CD4-positive, alpha-beta T cell treated with Interleukin-10 for 1 hour (primary cell): ENCODE measurements around the gene VAC14.
A peak's percentile ranks its signal among the peaks of the same experiment; 100 is the strongest.
"Not testable (repeated sequence)": the region's sequence is repeated elsewhere in the genome, so short reads cannot be mapped to it uniquely, and the experiment has no call there.

Experiments
- DNase-seq: peaks from one replicate; pipeline ENCODE4 v3.0.0-alpha.2; 2020

The VAC14 gene

GRCh38 chr16:70658921-70659320 lies 142.0 kb downstream of the VAC14 start:
- DNase-seq, result no peak

DNA sequence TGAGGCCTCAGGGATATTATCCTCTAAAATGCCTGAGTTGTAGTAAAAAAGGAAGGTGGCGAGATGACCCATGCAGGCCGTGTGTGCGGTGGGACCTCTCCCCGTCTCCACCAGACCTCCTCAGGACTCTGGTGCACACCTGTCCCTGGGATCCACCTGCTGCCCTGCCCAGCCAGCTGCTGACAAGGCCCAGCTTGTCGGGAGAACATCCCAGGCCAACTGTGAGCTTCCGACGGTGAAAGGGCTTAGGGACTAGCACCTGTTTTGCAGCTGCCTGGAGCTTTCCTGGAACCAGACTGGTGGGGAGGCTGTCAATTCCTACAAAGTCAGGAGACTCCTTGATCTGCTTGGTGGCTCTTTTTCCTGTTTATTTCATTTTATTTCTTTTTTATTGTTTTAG lies 143.0 kb downstream of the VAC14 start:
- DNase-seq, result no peak

DNA sequence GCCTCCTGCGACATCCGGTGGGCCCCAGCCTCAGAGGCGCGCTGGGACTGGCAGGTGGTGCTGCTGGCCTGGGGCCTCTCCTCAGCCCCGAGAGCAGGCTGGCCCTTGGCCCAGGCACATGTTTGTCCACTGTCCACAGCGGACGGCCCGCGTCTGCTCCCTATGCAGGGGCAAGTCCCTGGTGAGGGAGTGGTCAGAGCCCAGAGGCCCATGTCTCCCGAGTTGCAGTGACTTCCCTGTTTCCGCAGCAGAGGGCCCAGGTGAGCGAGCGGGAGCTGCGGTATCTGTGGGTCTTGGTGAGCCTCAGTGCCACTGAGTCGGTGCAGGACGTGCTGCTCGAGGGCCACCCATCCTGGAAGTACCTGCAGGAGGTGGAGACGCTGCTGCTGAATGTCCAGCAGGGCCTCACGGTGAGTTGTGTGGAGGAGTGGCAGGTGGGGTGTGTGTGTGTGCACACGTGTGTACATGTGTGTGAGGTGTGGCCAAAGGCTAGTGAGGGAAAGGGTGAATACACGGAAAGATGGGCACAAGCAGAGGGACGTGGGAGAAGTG lies 144.2 kb downstream of the VAC14 start:
- no peak for DNase-seq

DNA sequence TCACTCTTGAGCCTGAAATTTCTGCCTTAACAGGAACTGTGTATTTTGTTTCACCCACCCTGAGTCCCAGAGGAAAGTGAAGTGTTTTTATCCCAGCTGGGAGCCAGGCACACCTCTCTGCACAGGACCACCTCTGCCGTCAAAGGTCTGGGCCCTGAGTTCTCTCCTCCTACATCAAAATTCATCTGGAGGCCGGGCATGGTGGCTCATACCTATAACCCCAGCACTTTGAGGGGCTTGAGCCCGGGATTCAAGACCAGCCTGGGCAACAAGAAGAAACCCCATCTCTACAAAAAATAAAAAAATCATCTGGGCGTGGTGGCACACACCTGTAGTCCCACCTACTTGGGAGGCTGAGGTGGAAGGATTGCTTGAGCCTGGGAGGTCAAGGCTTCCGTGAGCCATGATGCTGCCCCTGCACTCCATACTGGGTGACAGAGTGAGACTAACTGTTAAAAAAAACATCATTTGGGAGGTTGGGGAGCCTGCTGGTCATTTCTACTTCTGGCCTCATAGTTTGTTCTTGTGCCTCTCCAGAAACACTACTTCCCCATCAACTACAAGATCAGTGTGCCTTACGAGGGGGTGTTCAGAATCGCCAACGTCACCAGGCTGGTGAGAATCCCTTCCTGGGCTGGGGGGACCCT lies 144.8 kb downstream of the VAC14 start:
- DNase-seq, result no peak

DNA sequence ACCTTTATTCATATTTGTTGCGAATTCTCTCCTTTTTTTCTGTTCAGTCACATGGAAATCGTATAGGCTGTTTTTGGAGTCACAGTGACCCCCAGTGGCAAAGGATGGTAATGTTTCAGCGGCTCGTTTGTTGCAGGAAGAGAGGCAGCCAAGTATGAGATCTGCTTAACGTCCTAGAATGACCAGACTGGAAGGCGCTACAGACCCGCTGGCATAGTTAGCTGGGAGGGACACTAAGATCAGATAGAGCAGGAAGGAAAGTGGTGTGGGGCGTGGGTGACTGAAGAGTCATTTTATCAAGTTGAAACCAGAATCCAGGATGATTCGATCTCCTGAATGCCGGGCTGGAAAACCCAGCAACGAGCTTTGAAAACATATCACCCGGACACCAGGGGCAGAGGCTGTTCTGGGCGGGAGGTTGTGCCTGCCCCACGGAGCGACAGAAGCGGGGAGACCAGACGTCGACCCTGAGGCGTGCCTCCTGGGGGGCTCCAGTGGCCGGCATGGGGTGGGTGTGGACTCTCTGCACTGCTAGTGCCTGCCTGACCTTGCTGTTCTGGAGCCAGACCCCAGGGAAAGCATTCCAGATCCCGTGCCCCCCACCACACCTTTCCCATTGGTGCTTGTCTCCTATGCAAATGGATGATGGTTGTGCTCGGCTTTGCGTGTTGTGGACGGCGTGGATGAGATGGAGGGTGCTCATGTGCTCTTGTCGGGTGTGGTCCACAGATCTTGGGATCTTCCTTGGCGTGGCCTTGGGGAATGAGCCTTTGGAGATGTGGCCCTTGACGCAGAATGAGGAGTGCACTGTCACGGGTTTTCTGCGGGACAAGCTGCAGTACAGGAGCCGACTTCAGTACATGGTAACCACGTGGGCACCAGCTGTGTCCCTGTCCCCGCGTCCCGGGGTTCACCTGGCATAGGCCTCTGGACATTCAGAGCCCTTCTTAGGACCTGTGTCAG lies 146.9 kb downstream of the VAC14 start:
- peak; percentile 82 for DNase-seq

GRCh38 chr16:70653406-70653805 lies 147.6 kb downstream of the VAC14 start:
- DNase-seq, result no peak

GRCh38 chr16:70652322-70652721 lies 148.6 kb downstream of the VAC14 start:
- no peak for DNase-seq

- no peak for DNase-seq
These were observed 149.4 kb downstream of the VAC14 start for GRCh38 chr16:70651524-70651923.

DNA sequence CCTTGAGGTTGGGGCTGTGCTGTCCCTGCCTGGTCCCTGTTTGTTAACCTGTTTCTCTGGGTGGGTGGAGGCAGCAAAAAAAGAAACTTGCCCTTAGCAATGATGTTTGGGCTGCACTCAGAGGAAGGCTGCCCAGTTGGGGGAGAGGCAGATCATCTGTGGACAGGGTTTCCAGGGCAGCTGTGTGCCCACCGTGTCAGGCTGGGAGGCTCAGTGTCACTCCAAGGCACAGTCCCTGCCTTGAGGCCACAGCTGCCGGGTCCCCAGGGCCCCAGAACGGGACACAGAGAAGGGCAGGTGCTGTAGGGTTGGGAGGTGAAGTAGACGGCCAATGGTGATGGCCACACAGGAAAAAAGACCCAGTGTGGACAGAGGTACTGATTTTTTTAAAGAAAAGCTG lies 150.7 kb downstream of the VAC14 start:
- DNase-seq, result no peak

- no peak for DNase-seq
These were observed 151.7 kb downstream of the VAC14 start for GRCh38 chr16:70649300-70649699.

DNA sequence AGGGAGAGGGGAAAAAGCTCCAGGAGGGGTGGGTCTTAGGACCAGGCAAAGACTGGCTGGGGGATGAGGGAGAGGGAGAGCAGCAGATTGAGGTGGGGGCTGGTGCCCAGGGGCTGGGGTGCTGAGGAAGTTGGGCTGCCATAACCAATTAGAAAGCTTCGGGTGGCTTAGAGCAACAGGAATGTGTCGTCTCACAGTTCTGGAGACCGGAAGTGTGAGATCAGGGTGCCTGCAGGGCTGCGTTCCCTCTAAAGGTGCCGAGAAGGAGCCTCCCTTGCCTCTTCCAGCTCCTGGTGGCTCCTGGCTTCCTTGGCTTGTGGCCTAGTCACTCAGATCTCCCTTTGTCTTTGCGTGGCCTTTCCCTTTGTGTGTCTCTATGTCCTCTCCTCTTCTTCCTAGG lies 152.4 kb downstream of the VAC14 start:
- DNase-seq, result no peak

DNA sequence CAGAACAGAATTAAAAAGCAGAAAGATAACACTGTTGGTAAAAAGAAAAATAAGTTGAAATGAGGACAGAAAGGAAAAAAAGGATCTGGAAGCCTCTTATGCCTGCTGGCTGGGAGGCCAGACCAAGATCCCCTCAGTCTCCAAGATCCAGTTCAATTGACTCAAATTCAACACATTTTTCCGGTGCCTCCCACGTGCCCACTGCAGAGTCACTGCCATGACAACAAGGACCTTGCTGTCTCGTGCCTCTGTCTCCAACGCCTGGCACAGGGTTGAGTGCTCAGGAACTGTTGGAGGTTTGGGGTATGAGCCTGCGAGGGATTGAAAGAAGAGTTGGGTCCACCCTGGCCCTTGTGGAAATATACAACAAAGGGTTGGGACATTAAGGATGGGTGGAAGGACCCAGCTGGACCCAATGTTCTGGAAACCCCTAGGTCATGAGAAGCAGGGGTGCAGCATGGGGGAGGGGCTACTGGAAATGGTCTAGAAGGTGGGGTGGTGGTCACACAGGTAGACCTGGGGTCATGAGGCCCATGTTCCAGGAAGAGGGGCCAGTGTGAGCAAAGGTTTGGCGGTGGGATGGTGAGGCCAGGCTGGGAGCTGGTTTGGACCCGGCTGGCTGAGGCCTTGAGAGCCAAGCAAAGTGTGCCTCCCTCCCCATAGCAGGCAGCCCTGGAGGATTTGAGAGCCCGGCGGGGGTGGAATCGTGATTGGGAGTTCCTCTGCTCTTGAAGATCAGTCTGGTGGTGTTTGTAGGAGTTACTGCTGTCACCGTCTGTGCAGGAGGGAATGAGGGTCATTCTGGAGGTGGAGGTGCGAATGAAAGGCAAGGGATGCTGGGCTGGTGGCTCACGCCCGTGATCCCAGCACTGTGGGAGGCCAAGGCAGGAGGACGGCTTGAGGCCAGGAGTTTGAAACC lies 153.3 kb downstream of the VAC14 start:
- no peak for DNase-seq

- DNase-seq, result no peak
These were observed 154.4 kb downstream of the VAC14 start, which contains the start of gene IL34 for GRCh38 chr16:70646260-70647241. IL34 (plus strand) TSS chr16:70646559; CDS start chr16:70646948, 389 bp downstream.

DNA sequence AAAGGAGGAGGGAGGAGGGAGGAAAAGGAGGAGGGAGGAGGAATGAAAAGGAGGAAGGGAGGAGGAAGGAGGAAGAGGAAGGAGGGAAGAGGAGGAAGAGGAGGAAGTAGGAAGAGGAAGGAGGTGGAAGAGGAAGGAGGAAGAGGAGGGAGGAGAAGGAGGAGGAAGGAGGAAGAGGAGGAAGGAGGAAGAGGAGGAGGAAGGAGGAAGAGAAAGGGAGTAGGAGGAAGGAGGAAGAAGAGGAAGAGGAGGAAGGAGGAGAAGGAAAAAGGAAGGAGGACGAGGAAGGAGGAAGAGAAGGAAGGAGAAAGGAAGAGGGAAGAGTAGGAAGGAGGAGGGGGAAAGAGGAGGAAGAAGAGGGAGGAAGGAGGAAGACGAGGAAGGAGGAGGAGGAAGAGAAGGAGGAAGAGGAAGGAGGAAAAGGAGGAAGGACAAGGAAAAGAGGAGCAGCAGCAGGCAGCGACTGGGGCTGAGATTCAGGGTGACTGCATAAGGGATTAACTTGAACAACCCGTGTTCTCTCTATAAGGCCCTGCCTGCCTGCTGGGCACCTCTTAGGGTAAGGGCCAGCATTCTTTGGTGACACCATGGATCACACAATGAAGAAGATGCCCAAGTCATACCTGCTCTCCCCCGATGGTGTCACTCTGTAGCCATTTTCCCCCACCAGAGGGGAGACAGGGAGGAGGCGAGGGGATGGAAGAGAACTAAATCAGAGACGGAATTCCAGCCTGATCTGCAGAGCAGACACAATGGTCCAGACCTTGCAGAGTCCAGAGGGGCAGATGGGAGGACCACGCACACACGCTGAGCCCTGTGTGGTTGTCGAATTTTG lies 156.0 kb downstream of the VAC14 start:
- no peak for DNase-seq

DNA sequence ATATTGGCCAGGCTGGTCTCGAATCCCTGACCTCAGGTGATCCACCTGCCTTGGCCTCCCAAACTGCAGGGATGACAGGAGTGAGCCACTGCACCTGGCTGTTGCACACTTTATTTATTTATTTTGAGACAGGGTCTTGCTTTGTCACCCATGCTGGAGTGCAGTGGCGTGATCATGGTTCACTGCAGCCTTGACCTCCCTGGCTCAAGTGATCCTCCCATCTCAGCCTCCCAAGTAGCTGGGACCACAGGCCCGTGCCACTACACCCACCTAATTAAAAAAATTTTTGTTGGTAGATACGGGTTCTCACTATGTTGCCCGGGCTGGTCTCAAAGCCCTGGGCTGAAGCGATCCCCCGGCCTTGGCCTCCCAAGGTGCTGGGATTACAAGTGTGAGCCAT lies 157.7 kb downstream of the VAC14 start:
- not testable (repeated sequence) for DNase-seq

DNA sequence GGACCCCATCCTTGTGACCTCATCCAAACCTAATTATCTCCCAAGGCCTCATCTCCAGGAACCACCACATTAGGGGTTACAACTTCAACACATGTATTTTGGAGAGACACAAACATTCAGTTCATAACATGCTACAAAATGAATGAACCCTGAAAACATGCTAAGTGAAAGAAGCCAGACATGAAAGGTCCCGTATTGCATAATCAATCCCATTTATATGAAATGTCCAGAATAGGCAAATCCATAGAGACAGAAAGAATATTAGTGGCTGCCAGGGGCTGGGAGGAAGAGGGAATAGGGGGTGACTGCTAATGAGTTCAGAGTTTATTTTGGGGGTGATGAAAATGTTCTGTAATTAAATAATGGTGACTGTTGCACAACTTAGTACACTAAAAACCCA lies 158.3 kb downstream of the VAC14 start:
- no peak for DNase-seq

DNA sequence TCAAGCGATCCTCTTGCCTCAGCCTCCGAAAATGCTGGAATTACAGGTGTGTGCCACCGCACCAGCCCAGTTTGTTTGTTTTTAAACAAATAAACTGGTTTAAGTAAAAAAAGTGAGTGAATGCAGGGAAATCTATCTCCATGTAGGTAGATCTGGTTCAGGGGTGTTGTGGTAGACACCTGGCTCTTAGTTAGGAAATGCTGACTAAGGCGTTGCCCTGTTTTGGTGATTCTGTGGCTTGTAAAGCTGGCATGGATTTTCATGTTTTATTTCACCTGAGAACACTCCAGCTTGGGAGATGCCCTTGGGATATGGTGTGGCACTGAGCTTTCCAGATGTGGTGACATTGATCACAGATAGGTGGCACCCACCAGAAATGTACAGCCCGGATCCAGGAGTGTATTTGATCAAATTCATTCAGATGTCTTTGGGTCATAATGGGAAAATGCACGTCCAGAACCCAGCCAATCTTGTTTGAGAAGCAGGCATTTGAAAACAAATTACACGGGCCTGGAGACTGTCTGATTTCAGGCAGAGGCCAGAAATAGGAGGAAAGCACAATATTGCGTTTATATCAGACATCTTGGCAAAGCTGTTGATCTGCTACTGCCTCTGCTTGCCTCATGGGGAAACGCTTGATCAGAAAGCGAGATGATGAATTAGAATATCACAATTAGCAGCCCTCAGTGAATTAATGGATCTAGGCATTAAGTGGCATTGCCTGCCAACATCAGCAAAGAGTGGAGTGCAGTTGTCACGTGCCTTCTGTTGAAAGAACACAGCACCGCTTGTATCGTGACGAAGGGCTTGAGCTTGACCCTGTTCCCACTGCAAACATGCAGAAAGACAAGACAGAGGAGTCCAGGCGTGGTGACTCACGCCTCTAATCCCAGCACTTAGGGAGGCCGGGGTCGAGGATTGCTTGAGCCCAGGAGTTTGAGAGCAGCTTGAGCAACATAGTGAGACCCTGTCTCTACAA lies 161.9 kb downstream of the VAC14 start:
- DNase-seq, result no peak
